Fibroblast of skin of left biceps (primary cell): Measurements from ENCODE around the gene COQ3.
A peak's percentile ranks its signal among the peaks of the same experiment; 100 is the strongest.

Experiments
- DNase-seq, 2 experiments: peaks; one replicate each; pipeline ENCODE4 v3.0.0-alpha.2; 2013; ENCODE audit warnings: low read depth in 2 of 2

COQ3 gene

GRCh38 chr6:99334526-99335127 lies 59.4 kb downstream of the COQ3 start:
- DNase-seq = peak in 1 of 2 experiments; percentile 14

GRCh38 chr6:99333068-99333467 lies 60.9 kb downstream of the COQ3 start:
- no peak for DNase-seq

GRCh38 chr6:99331531-99331930 lies 62.5 kb downstream of the COQ3 start:
- DNase-seq = no peak

GRCh38 chr6:99330159-99330558 lies 63.8 kb downstream of the COQ3 start:
- peak; percentile 21 to 27 for DNase-seq

- no peak for DNase-seq
Observed at GRCh38 chr6:99324996-99325395, 69.0 kb downstream of the COQ3 start.
